GM21515 (cell line): Measurements from ENCODE around the gene PLTP.

Experiments
- ATAC-seq: cut with Tn5 transposase; IDR thresholded peaks from one replicate; pipeline ENCODE4 v1.9.1; 2021; ENCODE audit not compliant: unreplicated experiment

Gene PLTP

DNA sequence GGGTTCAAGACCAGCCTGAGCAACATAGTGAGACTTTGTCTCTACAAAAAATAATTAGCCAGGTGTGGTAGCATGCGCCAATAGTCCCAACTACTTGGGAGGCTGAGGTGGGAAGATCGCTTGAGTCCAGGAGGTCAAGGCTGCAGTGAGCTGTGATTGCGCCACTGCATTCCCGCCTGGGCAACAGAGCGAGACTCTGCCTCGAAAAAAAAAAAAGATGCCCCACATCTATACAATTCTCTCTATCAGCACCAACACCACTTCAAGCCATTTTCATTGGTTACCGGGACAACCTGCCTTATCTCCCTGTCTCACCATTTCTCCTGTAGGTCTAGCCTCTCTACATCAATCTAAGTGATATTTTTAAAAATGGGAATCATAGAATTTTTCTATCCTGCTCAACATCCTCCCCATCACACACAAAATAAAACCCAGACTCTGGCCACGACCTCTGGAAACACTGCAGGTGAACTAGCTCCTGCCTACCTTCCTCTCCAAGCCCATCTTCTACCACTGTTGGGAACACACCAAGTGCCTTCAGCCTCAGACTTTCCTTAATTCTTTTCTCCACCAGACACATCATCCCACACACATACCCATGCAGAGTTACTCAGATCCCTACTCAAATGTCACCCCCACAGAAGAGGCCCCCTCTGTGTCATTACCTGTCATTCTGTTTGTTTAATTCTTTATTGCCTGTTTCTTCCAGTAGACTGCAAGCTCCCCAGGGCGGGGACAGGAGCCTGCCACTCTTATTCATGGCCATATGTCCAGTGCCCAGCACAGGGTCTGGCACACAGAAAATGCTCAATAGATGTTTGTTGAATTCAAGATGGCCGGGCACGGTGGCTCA, 9.6 kb upstream of the PLTP start:
- no peak for ATAC-seq

DNA sequence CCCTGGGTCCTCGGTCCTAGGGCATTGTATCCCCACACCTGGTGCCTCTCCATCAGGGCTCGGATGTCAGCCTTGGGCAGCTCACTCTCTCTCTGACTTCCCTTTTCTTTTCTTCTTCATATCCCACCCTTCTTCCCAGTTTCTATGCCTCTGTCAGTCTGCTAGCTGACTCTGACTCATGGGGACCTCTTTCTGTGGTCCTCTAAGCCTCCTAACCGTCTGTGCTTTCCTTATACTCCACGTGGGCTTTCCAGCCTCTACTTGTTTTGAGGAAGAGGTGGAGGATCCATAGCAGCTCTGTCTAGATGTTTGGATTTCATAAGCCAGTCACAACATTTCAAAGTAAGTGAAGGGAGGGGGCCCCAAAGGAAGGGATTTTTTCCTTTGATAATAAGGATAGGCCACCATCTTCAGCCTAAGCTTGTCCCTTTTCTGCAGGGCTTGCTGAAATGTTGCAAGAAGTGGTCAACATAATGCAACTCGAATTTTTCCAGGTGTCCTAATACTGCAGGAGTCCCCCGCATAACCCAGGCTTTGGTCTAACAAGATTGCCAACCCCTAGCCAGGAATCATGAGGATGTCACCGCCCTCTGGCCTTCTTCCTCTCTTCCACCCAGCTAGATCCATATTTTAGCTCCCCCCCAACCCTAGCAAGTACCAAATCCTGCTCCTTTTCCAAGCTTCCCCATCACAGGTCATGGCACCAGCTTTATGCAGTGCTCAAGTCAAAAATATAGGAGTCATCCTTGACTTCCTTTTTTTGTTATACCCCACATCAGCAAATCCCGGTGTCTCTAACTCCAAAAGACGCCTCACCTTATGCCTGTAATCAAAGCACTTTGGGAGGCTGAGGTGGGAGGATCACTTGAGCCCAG, 8.7 kb upstream of the PLTP start:
- ATAC-seq, result no peak

DNA sequence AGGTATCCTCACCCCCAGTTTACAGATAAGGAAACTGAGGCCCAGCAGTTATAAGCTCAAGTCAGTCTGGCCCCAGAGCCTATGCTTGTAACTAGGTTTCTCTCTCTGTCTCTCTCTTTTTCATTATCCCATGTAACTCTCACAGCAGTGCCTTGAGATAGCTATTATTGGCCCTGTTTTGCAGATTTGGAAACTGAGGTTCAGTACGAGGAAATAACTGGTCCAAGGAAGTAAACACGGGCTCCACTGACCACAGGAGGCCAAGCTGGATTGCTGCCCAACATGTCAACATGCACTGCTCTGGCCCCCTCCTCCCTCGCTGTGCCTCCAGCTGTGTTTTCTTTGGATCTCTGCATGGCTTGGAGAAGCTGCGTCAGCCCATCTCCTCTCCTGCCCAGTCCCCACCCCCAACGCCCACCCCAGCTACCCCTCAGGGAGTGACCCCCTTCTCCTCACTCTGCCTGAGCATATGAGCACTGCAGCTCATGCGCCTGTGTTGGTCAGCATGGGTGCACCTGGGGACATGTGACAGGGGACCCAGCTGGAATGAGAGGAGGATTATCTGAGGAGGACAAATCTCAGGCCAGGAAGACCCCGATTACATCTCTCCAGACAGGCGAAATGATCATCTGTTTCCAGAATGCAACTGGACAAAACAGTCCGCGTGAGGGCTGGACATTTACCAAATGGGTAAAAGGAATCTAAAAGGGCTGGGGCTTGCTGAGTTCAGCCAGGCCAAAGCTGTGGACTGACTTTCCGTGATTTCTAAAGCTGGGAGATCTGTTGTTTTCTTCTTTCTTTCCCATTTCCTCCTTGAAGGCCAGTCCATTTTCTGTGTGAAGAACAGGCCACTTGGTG, 7.8 kb upstream of the PLTP start:
- no peak for ATAC-seq

GRCh38 chr20:45918779-45919537, 7.0 kb upstream of the PLTP start:
- ATAC-seq, result no peak

GRCh38 chr20:45918182-45918737, 6.3 kb upstream of the PLTP start:
- ATAC-seq, result no peak

- no peak for ATAC-seq
Observed at GRCh38 chr20:45917790-45918141, 5.8 kb upstream of the PLTP start.

DNA sequence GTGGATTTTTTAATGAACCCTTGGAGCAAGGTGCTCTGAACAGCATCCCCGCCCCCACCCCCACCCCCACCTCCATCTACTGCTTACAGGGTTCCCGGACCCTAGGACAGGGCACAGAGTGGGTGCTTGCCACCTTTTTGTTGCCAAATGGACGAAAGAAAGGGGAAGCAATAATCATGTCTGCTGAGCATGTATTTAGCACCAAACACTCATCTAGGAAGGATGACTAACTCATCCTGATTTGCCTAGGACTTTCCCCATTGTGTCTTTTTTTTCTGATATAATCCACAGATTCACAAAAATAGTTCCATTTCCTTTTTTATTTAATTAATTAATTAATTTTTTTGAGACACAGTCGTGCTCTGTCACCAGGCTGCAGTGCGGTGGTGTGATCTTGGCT, 1.2 kb upstream of the PLTP start:
- ATAC-seq, result no peak

DNA sequence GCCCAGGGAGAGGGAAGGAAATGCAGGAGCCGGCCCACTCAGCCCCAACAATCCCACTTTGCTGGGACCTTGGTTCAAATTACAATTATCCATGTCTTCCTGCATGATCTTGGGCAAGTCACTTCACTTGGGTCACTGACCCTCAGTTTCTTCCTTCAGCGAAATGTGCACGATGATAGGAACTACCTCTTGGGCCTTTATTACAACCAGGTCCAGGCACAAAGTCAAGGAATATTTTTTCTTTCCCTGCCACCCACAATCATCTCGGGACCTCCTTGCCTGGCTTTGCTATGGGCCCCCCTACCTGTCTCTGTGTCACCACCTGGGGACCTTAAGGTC, 358 bp upstream of the PLTP start:
- no peak for ATAC-seq

- ATAC-seq, result peak; percentile 78
Observed at GRCh38 chr20:45910670-45911485, 1.1 kb downstream of the PLTP start.

GRCh38 chr20:45909817-45910669, 1.9 kb downstream of the PLTP start:
- ATAC-seq, result no peak

DNA sequence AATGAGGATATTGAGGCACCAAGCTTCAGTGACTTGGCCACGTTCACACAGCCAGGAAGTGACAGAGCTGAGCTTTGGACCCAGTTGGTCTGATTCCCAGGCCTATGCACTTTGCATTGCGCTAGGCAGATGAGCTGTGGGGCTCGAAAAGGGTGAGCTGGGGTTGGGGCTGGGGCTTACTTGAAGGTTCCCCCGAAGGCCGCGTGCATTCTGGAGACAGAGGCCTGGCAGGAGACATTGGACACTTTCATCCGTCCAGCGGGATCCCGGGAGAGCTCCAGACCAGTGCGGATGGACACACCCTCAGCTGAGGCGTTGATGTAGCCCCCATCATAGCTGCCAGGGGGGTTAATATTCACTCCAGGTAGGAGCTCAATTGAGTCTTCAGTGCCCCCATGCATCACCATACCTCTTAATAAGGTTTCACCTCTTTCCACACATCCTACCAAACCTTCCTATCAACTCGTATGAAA, 2.6 kb downstream of the PLTP start:
- ATAC-seq, result no peak

DNA sequence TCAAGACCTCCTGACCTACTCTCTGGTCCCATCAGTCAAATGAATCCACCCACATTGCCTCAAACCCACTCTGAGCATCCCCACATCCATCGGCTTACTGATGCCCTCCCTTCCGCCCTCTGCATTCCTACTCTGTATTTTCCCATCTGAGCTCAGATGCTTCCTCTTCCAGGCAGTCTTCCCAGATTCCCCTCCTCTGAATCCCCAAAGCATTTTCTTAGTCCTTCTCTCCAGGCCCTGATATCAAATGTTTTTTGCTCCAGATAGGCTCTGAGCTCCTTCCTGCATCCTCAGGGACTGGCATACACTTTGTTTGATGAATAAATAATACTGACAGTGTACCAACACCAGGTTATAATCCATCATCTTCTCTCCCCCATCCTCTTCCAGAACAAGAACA, 3.9 kb downstream of the PLTP start:
- no peak for ATAC-seq

DNA sequence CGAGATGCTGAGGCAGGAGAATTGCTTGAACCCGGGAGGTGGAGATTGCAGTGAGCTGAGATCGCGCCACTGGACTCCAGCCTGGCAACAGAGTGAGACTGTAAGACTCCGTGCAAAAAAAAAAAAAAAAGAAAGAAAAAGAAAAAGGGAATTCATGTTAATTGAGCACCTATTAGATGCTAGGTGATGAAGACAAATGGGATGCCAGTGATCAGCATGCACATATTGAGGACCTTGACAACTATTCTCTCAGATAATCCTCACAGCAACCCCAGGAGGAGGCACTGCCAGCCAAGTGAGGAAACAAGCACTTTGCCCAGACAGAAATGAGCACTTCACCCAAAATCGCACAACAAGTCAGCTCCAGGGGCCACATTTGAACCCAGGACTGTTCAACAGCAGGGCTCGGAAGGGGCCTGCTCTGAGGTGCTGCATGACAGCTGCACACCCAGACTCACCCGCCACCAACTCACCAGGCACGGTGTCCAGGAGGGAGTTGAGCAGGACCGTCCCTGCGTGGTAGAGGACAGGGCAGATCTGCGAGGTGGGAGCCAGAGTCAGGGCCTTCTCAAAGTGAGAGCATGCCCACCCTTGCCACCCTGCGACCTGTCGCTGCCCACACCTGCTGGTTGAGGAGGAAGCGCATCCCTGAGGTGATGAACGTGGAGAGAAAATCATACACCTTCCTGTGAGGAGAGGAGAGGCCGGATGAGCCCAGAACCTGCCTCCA, 4.6 kb downstream of the PLTP start:
- ATAC-seq, result no peak

GRCh38 chr20:45905505-45906079, 6.4 kb downstream of the PLTP start:
- ATAC-seq, result no peak

- no peak for ATAC-seq
Observed at GRCh38 chr20:45904583-45905504, 7.1 kb downstream of the PLTP start.

GRCh38 chr20:45902199-45902701, 9.7 kb downstream of the PLTP start:
- ATAC-seq, result no peak
